NK-92 (cell line): ENCODE measurements around the gene BAD.

ENCODE experiments used
- DNase-seq: peaks from one replicate; lab custom pipeline; 2025; ENCODE audit not compliant: unreplicated experiment; lab: John Stamatoyannopoulos, UW

BAD gene

GRCh38 chr11:64297699-64298358, 13.4 kb upstream of the BAD start:
- no peak for DNase-seq

- DNase-seq: no peak
These were observed 12.6 kb upstream of the BAD start for GRCh38 chr11:64296830-64297698.

GRCh38 chr11:64296236-64296635, 11.8 kb upstream of the BAD start:
- no peak for DNase-seq

- no peak for DNase-seq
These were observed 11.3 kb upstream of the BAD start for GRCh38 chr11:64295760-64296159.

GRCh38 chr11:64294774-64295173, 10.3 kb upstream of the BAD start:
- DNase-seq: no peak

- DNase-seq: no peak
These were observed 8.2 kb upstream of the BAD start for GRCh38 chr11:64292460-64293254.

GRCh38 chr11:64291752-64292459, 7.4 kb upstream of the BAD start:
- DNase-seq: no peak

- DNase-seq: no peak
These were observed 6.8 kb upstream of the BAD start, which contains the start of gene KCNK4 for GRCh38 chr11:64291262-64291751. Gene KCNK4, plus strand, starts transcription at chr11:64291302. Its CDS starts 1,717 bp downstream, at chr11:64293019.

GRCh38 chr11:64290352-64291261, 6.1 kb upstream of the BAD start:
- DNase-seq: no peak

- DNase-seq: no peak
These were observed 4.6 kb upstream of the BAD start for GRCh38 chr11:64289002-64289564.

- DNase-seq: no peak
These were observed 3.9 kb upstream of the BAD start for GRCh38 chr11:64288353-64288750.

- DNase-seq: no peak
These were observed 3.3 kb upstream of the BAD start for GRCh38 chr11:64287676-64288352.

GRCh38 chr11:64286801-64287159, 2.3 kb upstream of the BAD start:
- DNase-seq: no peak

GRCh38 chr11:64285885-64286800, 1.7 kb upstream of the BAD start:
- no peak for DNase-seq

GRCh38 chr11:64284962-64285884, 758 bp upstream of the BAD start, which contains the start of gene GPR137:
Gene GPR137, plus strand, starts transcription at chr11:64285848. Its CDS starts 677 bp downstream, at chr11:64286525.
- peak; percentile 40 for DNase-seq

- DNase-seq: no peak
These were observed 1.4 kb downstream of the BAD start for GRCh38 chr11:64283092-64283491.
